HG03045 (cell line): ENCODE results near the gene TESK1.
A peak's percentile ranks its signal among the peaks of the same experiment; 100 is the strongest.
"Not testable (repeated sequence)": the region's sequence is repeated elsewhere in the genome, so short reads cannot be mapped to it uniquely, and the experiment has no call there.

ENCODE experiments used
- ATAC-seq: cut with Tn5 transposase; IDR thresholded peaks from one replicate; pipeline ENCODE4 v1.9.1; 2021; ENCODE audit warnings: mild to moderate bottlenecking, moderate library complexity; ENCODE audit not compliant: unreplicated experiment

TESK1 gene

GRCh38 chr9:35612843-35613242 lies 7.8 kb downstream of the TESK1 start:
- ATAC-seq, result no peak

- ATAC-seq, result no peak
These were observed 11.1 kb downstream of the TESK1 start for GRCh38 chr9:35615981-35616680.

GRCh38 chr9:35616681-35617459 lies 11.8 kb downstream of the TESK1 start:
- peak; percentile 53 for ATAC-seq

GRCh38 chr9:35617548-35617947 lies 12.5 kb downstream of the TESK1 start:
- no peak for ATAC-seq

- ATAC-seq, result no peak
These were observed 13.3 kb downstream of the TESK1 start, which contains the start of gene CD72 for GRCh38 chr9:35618325-35618727. TSS of gene CD72 (minus strand) at chr9:35618413. CDS start at chr9:35618303, 110 bp downstream.

- ATAC-seq, result no peak
These were observed 14.1 kb downstream of the TESK1 start for GRCh38 chr9:35618854-35619799.

- ATAC-seq, result no peak
These were observed 14.7 kb downstream of the TESK1 start for GRCh38 chr9:35619800-35620158.

GRCh38 chr9:35627575-35627974 lies 22.5 kb downstream of the TESK1 start:
- ATAC-seq, result no peak

- no peak for ATAC-seq
These were observed 23.4 kb downstream of the TESK1 start for GRCh38 chr9:35628389-35628991.

- no peak for ATAC-seq
These were observed 24.5 kb downstream of the TESK1 start for GRCh38 chr9:35629597-35629996.

GRCh38 chr9:35635730-35636129 lies 30.7 kb downstream of the TESK1 start:
- ATAC-seq, result no peak

- ATAC-seq, result no peak
These were observed 31.2 kb downstream of the TESK1 start for GRCh38 chr9:35636135-35636876.

- not testable (repeated sequence) for ATAC-seq
These were observed 31.8 kb downstream of the TESK1 start for GRCh38 chr9:35636877-35637246.

- not testable (repeated sequence) for ATAC-seq
These were observed 32.4 kb downstream of the TESK1 start for GRCh38 chr9:35637427-35637955.

GRCh38 chr9:35638751-35639150 lies 33.7 kb downstream of the TESK1 start:
- not testable (repeated sequence) for ATAC-seq

- not testable (repeated sequence) for ATAC-seq
These were observed 34.2 kb downstream of the TESK1 start for GRCh38 chr9:35639225-35639624.

GRCh38 chr9:35639631-35640030 lies 34.6 kb downstream of the TESK1 start:
- ATAC-seq, result no peak

- ATAC-seq, result not testable (repeated sequence)
These were observed 35.4 kb downstream of the TESK1 start for GRCh38 chr9:35640431-35640830.

- ATAC-seq, result not testable (repeated sequence)
These were observed 36.4 kb downstream of the TESK1 start for GRCh38 chr9:35641478-35641877.

GRCh38 chr9:35643046-35643445 lies 38.0 kb downstream of the TESK1 start:
- no peak for ATAC-seq
